Gastroesophageal sphincter (tissue), 3 donors: ENCODE data around the gene ADGRF3.

Experiments
- CTCF ChIP-seq, 4 experiments: fragments of 200-600 bp in 2 of 4; fragments of 450-650 bp in 2 of 4; sonication (generic) in 1 of 4; IDR thresholded peaks; one replicate each; pipeline ENCODE4 v1.5.1; 2017 to 2019; ENCODE audit warnings: antibody characterized with exemption in 4 of 4, mild to moderate bottlenecking in 2 of 4, moderate library complexity in 2 of 4
- EP300 ChIP-seq: sonication (generic); formaldehyde crosslinking; IDR thresholded peaks from one replicate; pipeline ENCODE4 v1.6.1; 2017; ENCODE audit warnings: antibody characterized with exemption, mild to moderate bottlenecking
- POLR2A ChIP-seq, 2 donors: fragments of 450-650 bp; IDR thresholded peaks; one replicate each; pipeline ENCODE4 v1.6.1; 2017; ENCODE audit warnings: antibody characterized with exemption in 2 of 2, mild to moderate bottlenecking in 2 of 2, moderate library complexity in 1 of 2

DNA sequence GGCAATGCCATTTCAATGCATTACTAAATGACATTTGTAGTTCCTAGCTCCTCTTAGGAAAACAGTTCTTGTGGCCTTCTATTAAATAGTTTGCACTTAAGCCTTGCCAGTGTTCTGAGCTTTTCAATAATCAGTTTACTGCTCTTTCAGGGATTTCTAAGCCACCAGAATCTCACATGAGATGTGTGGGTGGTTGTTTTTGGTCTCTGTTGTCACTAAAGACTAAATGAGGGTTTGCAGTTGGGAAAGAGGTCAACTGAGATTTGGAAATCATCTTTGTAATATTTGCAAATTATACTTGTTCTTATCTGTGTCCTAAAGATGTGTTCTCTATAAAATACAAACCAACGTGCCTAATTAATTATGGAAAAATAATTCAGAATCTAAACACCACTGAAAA lies 56.6 kb downstream of the ADGRF3 start:
- TF ChIP-seq CTCF (IDR thresholded peaks at IDR 0.05) (no peak), POLR2A (IDR thresholded peaks at IDR 0.05) (no peak), EP300 (no peak)
